Psoas muscle (tissue), 8 donors: ENCODE results near the gene ZBTB43. TPM values are rescaled to one million over a fixed set of nuclear protein-coding genes. Genes with fewer than 3 reads are reported as not detected.
A peak's percentile ranks its signal among the peaks of the same experiment; 100 is the strongest.
"Not testable (repeated sequence)": the region's sequence is repeated elsewhere in the genome, so short reads cannot be mapped to it uniquely, and the experiment has no call there.

ENCODE experiments used
- ATAC-seq, 4 donors: fragments of 200-7000 bp; cut with Tn5 transposase; one replicate each; pipeline ENCODE4 v1.9.1; 2020; ENCODE audit warnings: moderate library complexity in 3 of 4, mild to moderate bottlenecking in 2 of 4
- DNase-seq, 2 donors: peaks; one replicate each; pipeline ENCODE4 v3.0.0-alpha.2; 2020
- H3K27ac ChIP-seq: fragments of 200-600 bp; one replicate; pipeline ENCODE4 v1.8.0; 2022
- H3K27me3 ChIP-seq, 3 donors: fragments of 200-600 bp in 1 of 3; one replicate each; pipeline versions ENCODE4 v1.6.1 to v1.8.0; 2013 to 2022; ENCODE audit warnings: low read length in 2 of 3, mild to moderate bottlenecking in 2 of 3, moderate library complexity in 1 of 3; ENCODE audit not compliant: insufficient read depth in 3 of 3
- H3K36me3 ChIP-seq, 2 donors: fragments of 200-600 bp in 1 of 2; one replicate each; pipeline versions ENCODE4 v1.6.1 to v1.8.0; 2013 to 2022; ENCODE audit warnings: low read depth in 1 of 2, mild to moderate bottlenecking in 1 of 2, moderate library complexity in 1 of 2; ENCODE audit not compliant: insufficient read depth in 1 of 2
- H3K4me1 ChIP-seq: fragments of 200-600 bp; one replicate; pipeline ENCODE4 v1.8.0; 2022
- H3K4me3 ChIP-seq: fragments of 200-600 bp; one replicate; pipeline ENCODE4 v1.8.0; 2022; ENCODE audit warnings: mild to moderate bottlenecking
- H3K9me3 ChIP-seq: fragments of 200-600 bp; one replicate; pipeline ENCODE4 v1.8.0; 2022
- WGBS, 3 donors: extraction: QIAGEN DNeasy Blood & Tissue Kit; methylation state at CpG; one replicate each; pipeline versions ENCODE4 v1.1.6 to v1.1.7; 2013; 5-methylcytosine and 5-hydroxymethylcytosine counted together
- intact Hi-C, 2 donors: fragments of 100-400 bp; cut with DNase I; formaldehyde crosslinking; loops; one replicate each; pipeline versions ENCODE4 v1.11.0 to v1.14.2; 2022
- polyA plus RNA-seq, 3 donors: library from polyadenylated mRNA; stranded (reverse); fragments of 200-250 nt; gene quantifications; one replicate each; pipeline ENCODE4 v1.2.3, GENCODE V29; 2013
- total RNA-seq, 4 donors: library from RNA; stranded (reverse); fragmentation: NEBNext Ultra II Directional in 2 of 4; extraction: Animal tissue kit (Norgen Biotek cat#: 25700) in 2 of 4; gene quantifications; one replicate each; pipeline versions ENCODE4 v1.2.1 to v1.2.4, GENCODE V29; 2021 to 2023
- TF ChIP-seq, protein P1 (sequence below): fragments of 200-600 bp; IDR thresholded peaks from one replicate; pipeline ENCODE4 v1.8.0; 2022; ENCODE audit warnings: antibody characterized with exemption
- donor health status: healthy with polysubstance abuse.
- donor health status: DM: no; HTN: no; CAD: no; lungs with moderate emphysema.
- donor health status: Bipolar disorder and iron deficiency.
- donor health status: healthy.
- donor health status: DM: yes; HTN: yes; CAD: no.
- donor health status: DM: no; HTN: no; CAD: no.
- donor health status: DM: no; HTN: no; CAD: no.
- donor health status: DM: yes; HTN: yes; CAD: no.

ZBTB43 gene
- total and polyA plus RNA-seq, 7 donors, result 19.5 to 98.3 (median 48.2) TPM

GRCh38 chr9:126804198-126804695 is 593 bp upstream of the ZBTB43 start:
- Histone ChIP-seq H3K27me3 (no peaks in the 10 kb centered on the region), H3K36me3 (peaks cover 0 to 7% of the 10 kb centered on the region in 2 donors), H3K4me3 (peak overlapping the region; percentile 97), H3K4me1 (peaks cover 29% of the 10 kb centered on the region), H3K27ac (peak overlapping the region; percentile 100), H3K9me3 (no peaks in the 10 kb centered on the region)
- ATAC-seq (no peak), DNase-seq (no peak)
- intact Hi-C loops, result no loop called here
- WGBS, 3 donors, result 72 to 78% (median 78%) methylated on average over 16 of the region's 16 CpGs
- TF ChIP-seq, protein P1, sequence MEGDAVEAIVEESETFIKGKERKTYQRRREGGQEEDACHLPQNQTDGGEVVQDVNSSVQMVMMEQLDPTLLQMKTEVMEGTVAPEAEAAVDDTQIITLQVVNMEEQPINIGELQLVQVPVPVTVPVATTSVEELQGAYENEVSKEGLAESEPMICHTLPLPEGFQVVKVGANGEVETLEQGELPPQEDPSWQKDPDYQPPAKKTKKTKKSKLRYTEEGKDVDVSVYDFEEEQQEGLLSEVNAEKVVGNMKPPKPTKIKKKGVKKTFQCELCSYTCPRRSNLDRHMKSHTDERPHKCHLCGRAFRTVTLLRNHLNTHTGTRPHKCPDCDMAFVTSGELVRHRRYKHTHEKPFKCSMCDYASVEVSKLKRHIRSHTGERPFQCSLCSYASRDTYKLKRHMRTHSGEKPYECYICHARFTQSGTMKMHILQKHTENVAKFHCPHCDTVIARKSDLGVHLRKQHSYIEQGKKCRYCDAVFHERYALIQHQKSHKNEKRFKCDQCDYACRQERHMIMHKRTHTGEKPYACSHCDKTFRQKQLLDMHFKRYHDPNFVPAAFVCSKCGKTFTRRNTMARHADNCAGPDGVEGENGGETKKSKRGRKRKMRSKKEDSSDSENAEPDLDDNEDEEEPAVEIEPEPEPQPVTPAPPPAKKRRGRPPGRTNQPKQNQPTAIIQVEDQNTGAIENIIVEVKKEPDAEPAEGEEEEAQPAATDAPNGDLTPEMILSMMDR, result no peak

DNA sequence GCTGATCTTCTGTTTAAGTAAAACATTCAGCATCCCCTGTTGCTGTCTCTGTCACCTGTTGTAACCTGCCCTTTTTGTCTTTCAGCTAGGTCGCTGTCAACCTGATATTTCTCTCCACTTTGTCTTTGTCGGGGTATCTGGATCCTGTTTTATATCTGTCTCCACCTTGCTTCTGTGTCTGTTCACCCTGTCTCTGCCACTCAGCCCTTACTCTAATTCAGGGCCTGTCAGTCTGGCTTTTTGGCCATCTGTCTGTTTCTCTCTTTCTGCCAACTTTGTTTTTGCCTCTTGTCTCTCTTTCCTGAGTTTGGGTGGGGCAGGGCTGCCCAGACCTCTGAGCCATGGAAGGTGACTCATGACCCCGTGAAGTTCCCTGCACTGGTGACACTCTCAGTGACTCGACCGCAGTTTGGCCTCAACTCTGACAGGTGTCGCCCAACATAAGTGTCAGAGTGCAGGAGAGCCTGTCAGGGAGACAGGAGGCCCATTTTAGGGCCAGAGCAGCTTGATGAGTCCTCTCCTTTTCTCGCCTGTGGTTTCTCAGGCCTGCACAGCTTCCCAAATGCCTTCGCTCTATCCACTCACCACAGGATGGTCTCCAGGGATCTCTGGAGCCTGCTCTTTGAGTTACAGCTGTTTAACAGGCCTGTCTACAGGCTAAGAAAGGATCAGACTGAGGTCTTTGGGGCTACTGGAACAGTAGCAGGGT is 868 bp downstream of the ZBTB43 start:
- peak overlapping the region; percentile 100 for H3K27ac ChIP-seq
- no peaks in the 10 kb centered on the region for H3K27me3 ChIP-seq
- DNase-seq, result peak; percentile 83 to 94
- WGBS, 3 donors, result 5 to 11% (median 7%) methylated on average over 8 of the region's 8 CpGs
- TF ChIP-seq, protein P1, result no peak
- peak; percentile 87 to 91 (median 90) for ATAC-seq
- H3K4me1 ChIP-seq, result peaks cover 43% of the 10 kb centered on the region
- intact Hi-C loops, result no loop called here
- H3K36me3 ChIP-seq, result peaks cover 0 to 20% of the 10 kb centered on the region in 2 donors
- peak overlapping the region; percentile 97 for H3K4me3 ChIP-seq
- no peaks in the 10 kb centered on the region for H3K9me3 ChIP-seq

DNA sequence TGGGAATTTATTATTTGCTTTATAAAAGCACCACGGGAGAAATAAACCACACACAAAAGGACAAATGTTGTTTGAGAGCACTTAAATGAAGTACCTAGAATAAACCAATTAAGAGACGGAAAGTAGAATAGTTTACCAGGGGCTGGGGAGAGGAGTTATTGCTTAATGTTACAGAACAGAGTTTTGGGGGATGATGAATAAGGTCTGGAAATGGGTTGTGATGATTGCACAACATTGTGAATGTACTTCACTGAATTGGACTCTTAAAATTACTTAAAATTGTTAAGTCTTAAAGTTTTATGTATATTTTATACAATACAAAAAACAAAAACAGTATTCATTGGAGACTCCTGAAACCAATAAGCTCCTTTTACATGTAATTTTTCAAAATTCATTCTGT is 1.5 kb downstream of the ZBTB43 start:
- TF ChIP-seq, protein P1, result no peak
- H3K27ac ChIP-seq, result peak overlapping the region; percentile 100
- DNase-seq (no peak), ATAC-seq (no peak)
- intact Hi-C loops, result no loop called here
- 31 to 55% (median 32%) methylated on average over 2 of the region's 2 CpGs for WGBS, 3 donors
- H3K36me3 ChIP-seq, result peaks cover 0 to 26% of the 10 kb centered on the region in 2 donors
- H3K27me3 ChIP-seq, result no peaks in the 10 kb centered on the region
- no peaks in the 10 kb centered on the region for H3K9me3 ChIP-seq
- H3K4me1 ChIP-seq, result peaks cover 46% of the 10 kb centered on the region
- H3K4me3 ChIP-seq, result peak overlapping the region; percentile 97

DNA sequence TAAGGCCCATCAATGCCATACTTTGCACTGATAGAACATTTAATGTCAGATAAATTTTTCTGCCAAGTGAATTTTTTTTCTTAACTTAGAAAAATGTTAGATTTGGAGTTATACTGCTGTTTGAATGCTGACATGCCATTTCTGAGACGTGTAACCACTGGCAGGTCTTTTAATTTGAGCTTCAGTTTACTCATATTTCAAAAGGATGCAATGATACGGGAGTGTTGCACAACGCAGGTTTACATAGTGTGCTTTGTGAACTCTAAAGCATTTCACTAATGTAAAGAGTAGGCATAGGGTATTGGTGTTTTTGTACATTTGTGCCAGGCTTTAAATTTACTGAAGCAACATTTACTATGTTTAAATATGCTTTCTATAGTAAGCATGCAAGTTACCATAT is 4.2 kb downstream of the ZBTB43 start:
- 24 to 40% (median 28%) methylated on average over 3 of the region's 3 CpGs for WGBS, 3 donors
- Histone ChIP-seq H3K4me3 (peak overlapping the region; percentile 97), H3K36me3 (peaks cover 0 to 51% of the 10 kb centered on the region in 2 donors)

DNA sequence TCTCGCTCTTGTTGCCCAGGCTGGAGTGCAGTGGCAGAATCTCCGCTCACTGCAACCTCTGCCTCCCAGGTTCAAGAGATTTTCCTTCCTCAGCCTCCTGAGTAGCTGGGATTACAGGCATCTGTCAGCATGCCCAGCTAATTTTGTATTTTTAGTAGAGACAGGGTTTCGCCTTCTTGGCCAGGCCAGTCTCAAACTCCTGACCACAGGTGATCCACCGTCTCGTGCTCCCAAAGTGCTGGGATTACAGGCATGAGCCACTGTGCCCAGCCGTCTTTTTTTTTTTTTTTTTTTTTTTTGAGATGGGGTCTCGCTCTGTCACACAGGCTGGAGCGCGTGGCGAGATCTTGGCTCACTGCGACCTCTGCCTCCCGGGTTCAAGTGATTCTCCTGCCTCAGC is 5.4 kb downstream of the ZBTB43 start:
- DNase-seq, H3K27me3 ChIP-seq, intact Hi-C loops, H3K9me3 ChIP-seq, ATAC-seq: not testable (repeated sequence)
- Histone ChIP-seq H3K27ac (peak overlapping the region; percentile 100), H3K36me3 (peaks cover 0 to 59% of the 10 kb centered on the region in 2 donors), H3K4me1 (peaks cover 53% of the 10 kb centered on the region), H3K4me3 (peak overlapping the region; percentile 97)
- WGBS, 3 donors, result 67 to 87% (median 69%) methylated on average over 12 of the region's 12 CpGs

More for the DNA sequence above, 4.2 kb downstream of the ZBTB43 start:
- H3K27ac ChIP-seq, result peak overlapping the region; percentile 100
- H3K27me3 ChIP-seq, result no peaks in the 10 kb centered on the region
- no peak for DNase-seq
- peak in 1 of 4 donors; percentile 30 for ATAC-seq
- no peaks in the 10 kb centered on the region for H3K9me3 ChIP-seq
- TF ChIP-seq, protein P1, result no peak
- intact Hi-C loops, result no loop called here
- peaks cover 53% of the 10 kb centered on the region for H3K4me1 ChIP-seq
